ENCODE measurements around the gene SP1.

- TF ChIP-seq ZNF274 (IDR thresholded peaks at IDR 0.05; ENCODE audit: low read depth, low read length) (no peak), SUZ12 (IDR thresholded peaks at IDR 0.05; ENCODE audit: extremely low read depth, insufficient read depth, insufficient read length) (no peak), YY1 (IDR thresholded peaks at IDR 0.05; ENCODE audit: insufficient read depth, insufficient read length) (no peak)
Measured at GRCh38 chr12:53462935-53463334, 83.0 kb downstream of the SP1 start.

All from NT2/D1 (cell line).